Measurements from ENCODE around the gene URB2.

The URB2 gene

GRCh38 chr1:229645324-229645993, 19.4 kb downstream of the URB2 start:
- no peaks in the 10 kb centered on the region for H3K9me3 ChIP-seq (ENCODE audit: control insufficient read depth, insufficient read depth, low read depth, low read length)
- no peaks in the 10 kb centered on the region for H3K4me1 ChIP-seq (ENCODE audit: control insufficient read depth, insufficient read depth, low read length)
- no peak for TF ChIP-seq ZNF416 (tag by site-specific recombination; IDR thresholded peaks at IDR 0.05)
- TF ChIP-seq ZNF174 (tag by site-specific recombination; IDR thresholded peaks at IDR 0.05) = no peak
- TF ChIP-seq BCL11A (tag by site-specific recombination; IDR thresholded peaks at IDR 0.05; ENCODE audit: low read depth) = no peak
- no peak for TF ChIP-seq ZNF791 (tag by site-specific recombination; IDR thresholded peaks at IDR 0.05)
- no peak for TF ChIP-seq ZNF335 (tag by site-specific recombination; conservative IDR thresholded peaks at IDR 0.05)
- no peak for TF ChIP-seq ZBTB8A (tag by site-specific recombination; IDR thresholded peaks at IDR 0.05)
- no peak for TF ChIP-seq ZNF211 (tag by site-specific recombination; IDR thresholded peaks at IDR 0.05; ENCODE audit: low read depth)
- TF ChIP-seq ZNF513 (tag by site-specific recombination; IDR thresholded peaks at IDR 0.05) = no peak
- TF ChIP-seq, protein P1, sequence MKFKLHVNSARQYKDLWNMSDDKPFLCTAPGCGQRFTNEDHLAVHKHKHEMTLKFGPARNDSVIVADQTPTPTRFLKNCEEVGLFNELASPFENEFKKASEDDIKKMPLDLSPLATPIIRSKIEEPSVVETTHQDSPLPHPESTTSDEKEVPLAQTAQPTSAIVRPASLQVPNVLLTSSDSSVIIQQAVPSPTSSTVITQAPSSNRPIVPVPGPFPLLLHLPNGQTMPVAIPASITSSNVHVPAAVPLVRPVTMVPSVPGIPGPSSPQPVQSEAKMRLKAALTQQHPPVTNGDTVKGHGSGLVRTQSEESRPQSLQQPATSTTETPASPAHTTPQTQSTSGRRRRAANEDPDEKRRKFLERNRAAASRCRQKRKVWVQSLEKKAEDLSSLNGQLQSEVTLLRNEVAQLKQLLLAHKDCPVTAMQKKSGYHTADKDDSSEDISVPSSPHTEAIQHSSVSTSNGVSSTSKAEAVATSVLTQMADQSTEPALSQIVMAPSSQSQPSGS (tag by site-specific recombination; IDR thresholded peaks at IDR 0.05; ENCODE audit: low read depth) = no peak
- TF ChIP-seq ZNF133 (tag by site-specific recombination; IDR thresholded peaks at IDR 0.05) = no peak
- TF ChIP-seq ZNF114 (tag by site-specific recombination; IDR thresholded peaks at IDR 0.05) = no peak
- TF ChIP-seq ZNF529 (tag by site-specific recombination; IDR thresholded peaks at IDR 0.05; ENCODE audit: insufficient replicate concordance) = no peak
- TF ChIP-seq ZNF221 (tag by site-specific recombination; IDR thresholded peaks at IDR 0.05; ENCODE audit: borderline replicate concordance) = no peak
- TF ChIP-seq SCRT1 (tag by site-specific recombination; IDR thresholded peaks at IDR 0.05; ENCODE audit: borderline replicate concordance) = no peak
- TF ChIP-seq, protein P2, sequence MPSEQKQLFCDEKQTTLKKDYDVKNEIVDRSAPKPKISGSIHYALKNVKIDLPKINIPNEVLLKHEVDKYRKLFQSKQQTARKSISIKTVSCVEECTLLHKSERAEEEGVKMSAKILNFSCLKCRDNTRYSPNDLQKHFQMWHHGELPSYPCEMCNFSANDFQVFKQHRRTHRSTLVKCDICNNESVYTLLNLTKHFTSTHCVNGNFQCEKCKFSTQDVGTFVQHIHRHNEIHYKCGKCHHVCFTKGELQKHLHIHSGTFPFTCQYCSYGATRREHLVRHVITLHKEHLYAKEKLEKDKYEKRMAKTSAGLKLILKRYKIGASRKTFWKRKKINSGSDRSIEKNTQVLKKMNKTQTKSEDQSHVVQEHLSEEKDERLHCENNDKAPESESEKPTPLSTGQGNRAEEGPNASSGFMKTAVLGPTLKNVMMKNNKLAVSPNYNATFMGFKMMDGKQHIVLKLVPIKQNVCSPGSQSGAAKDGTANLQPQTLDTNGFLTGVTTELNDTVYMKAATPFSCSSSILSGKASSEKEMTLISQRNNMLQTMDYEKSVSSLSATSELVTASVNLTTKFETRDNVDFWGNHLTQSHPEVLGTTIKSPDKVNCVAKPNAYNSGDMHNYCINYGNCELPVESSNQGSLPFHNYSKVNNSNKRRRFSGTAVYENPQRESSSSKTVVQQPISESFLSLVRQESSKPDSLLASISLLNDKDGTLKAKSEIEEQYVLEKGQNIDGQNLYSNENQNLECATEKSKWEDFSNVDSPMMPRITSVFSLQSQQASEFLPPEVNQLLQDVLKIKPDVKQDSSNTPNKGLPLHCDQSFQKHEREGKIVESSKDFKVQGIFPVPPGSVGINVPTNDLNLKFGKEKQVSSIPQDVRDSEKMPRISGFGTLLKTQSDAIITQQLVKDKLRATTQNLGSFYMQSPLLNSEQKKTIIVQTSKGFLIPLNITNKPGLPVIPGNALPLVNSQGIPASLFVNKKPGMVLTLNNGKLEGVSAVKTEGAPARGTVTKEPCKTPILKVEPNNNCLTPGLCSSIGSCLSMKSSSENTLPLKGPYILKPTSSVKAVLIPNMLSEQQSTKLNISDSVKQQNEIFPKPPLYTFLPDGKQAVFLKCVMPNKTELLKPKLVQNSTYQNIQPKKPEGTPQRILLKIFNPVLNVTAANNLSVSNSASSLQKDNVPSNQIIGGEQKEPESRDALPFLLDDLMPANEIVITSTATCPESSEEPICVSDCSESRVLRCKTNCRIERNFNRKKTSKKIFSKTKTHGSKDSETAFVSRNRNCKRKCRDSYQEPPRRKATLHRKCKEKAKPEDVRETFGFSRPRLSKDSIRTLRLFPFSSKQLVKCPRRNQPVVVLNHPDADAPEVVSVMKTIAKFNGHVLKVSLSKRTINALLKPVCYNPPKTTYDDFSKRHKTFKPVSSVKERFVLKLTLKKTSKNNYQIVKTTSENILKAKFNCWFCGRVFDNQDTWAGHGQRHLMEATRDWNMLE (tag by site-specific recombination; conservative IDR thresholded peaks at IDR 0.05; ENCODE audit: low read depth) = no peak
- no peak for TF ChIP-seq ZBTB11 (tag by site-specific recombination; conservative IDR thresholded peaks at IDR 0.05; ENCODE audit: low read depth)
- no peak for TF ChIP-seq ZNF266 (tag by site-specific recombination; IDR thresholded peaks at IDR 0.05; ENCODE audit: low read depth)
- POLR2A ChIA-PET = no interaction called here
- CTCF ChIA-PET = no interaction called here
- no peak overlapping the region for H3K4me3 ChIP-seq (ENCODE audit: low read depth, low read length)
- no peak overlapping the region for H3K27ac ChIP-seq (ENCODE audit: extremely low read depth, low read depth, low read length)
- H3K36me3 ChIP-seq (ENCODE audit: control insufficient read depth in 2 of 2, insufficient read depth in 1 of 2, low read length in 2 of 2) = peaks cover 46 to 91% of the 10 kb centered on the region in 2 experiments
